Kidney tubule cell (primary cell): ENCODE results near the gene NKAP.
"Not testable (repeated sequence)": the region's sequence is repeated elsewhere in the genome, so short reads cannot be mapped to it uniquely, and the experiment has no call there.

Experiments used
- DNase-seq: peaks from one replicate; pipeline ENCODE4 v3.0.0-alpha.2; 2018; ENCODE audit warnings: low spot score

NKAP gene

GRCh38 chrX:119935215-119935874 lies 8.2 kb downstream of the NKAP start:
- no peak for DNase-seq

GRCh38 chrX:119922391-119922790 lies 21.2 kb downstream of the NKAP start:
- DNase-seq, result not testable (repeated sequence)

- no peak for DNase-seq
These were observed 23.5 kb downstream of the NKAP start for GRCh38 chrX:119919835-119920585.

GRCh38 chrX:119917877-119918276 lies 25.7 kb downstream of the NKAP start:
- no peak for DNase-seq

- no peak for DNase-seq
These were observed 27.2 kb downstream of the NKAP start for GRCh38 chrX:119916310-119916709.

- no peak for DNase-seq
These were observed 42.6 kb downstream of the NKAP start for GRCh38 chrX:119900976-119901375.

- DNase-seq, result no peak
These were observed 44.4 kb downstream of the NKAP start for GRCh38 chrX:119899125-119899524.

GRCh38 chrX:119895843-119896326 lies 47.7 kb downstream of the NKAP start, which contains the start of gene AKAP14:
Gene AKAP14 (plus strand): TSS chrX:119895893. CDS start chrX:119903224, 7,331 bp downstream.
- no peak for DNase-seq

GRCh38 chrX:119891961-119892692 lies 51.4 kb downstream of the NKAP start:
- DNase-seq, result not testable (repeated sequence)

GRCh38 chrX:119890626-119891025 lies 52.9 kb downstream of the NKAP start:
- not testable (repeated sequence) for DNase-seq

- DNase-seq, result peak; percentile 64
These were observed 55.7 kb downstream of the NKAP start for GRCh38 chrX:119887721-119888425.

- no peak for DNase-seq
These were observed 57.8 kb downstream of the NKAP start for GRCh38 chrX:119885554-119886428.

- DNase-seq, result peak; percentile 58
These were observed 62.8 kb downstream of the NKAP start for GRCh38 chrX:119880552-119881437.

- no peak for DNase-seq
These were observed 63.5 kb downstream of the NKAP start for GRCh38 chrX:119880076-119880475.

GRCh38 chrX:119878740-119879139 lies 64.8 kb downstream of the NKAP start:
- DNase-seq, result no peak

- peak; percentile 90 for DNase-seq
These were observed 71.8 kb downstream of the NKAP start, which contains the start of the genes NDUFA1 and RNF113A for GRCh38 chrX:119871599-119872395. Gene NDUFA1 (plus strand): TSS chrX:119871832. CDS start chrX:119871912, 80 bp downstream. Gene RNF113A (minus strand): TSS chrX:119871733. CDS start chrX:119871613, 120 bp downstream.

GRCh38 chrX:119871245-119871598 lies 72.3 kb downstream of the NKAP start:
- DNase-seq, result no peak
